DMS 273 (cell line): ENCODE measurements around the gene CHAD.
A peak's percentile ranks its signal among the peaks of the same experiment; 100 is the strongest.

Experiments used
- DNase-seq: peaks from one replicate; lab custom pipeline; 2025; ENCODE audit not compliant: unreplicated experiment; lab: John Stamatoyannopoulos, UW

Gene CHAD

DNA sequence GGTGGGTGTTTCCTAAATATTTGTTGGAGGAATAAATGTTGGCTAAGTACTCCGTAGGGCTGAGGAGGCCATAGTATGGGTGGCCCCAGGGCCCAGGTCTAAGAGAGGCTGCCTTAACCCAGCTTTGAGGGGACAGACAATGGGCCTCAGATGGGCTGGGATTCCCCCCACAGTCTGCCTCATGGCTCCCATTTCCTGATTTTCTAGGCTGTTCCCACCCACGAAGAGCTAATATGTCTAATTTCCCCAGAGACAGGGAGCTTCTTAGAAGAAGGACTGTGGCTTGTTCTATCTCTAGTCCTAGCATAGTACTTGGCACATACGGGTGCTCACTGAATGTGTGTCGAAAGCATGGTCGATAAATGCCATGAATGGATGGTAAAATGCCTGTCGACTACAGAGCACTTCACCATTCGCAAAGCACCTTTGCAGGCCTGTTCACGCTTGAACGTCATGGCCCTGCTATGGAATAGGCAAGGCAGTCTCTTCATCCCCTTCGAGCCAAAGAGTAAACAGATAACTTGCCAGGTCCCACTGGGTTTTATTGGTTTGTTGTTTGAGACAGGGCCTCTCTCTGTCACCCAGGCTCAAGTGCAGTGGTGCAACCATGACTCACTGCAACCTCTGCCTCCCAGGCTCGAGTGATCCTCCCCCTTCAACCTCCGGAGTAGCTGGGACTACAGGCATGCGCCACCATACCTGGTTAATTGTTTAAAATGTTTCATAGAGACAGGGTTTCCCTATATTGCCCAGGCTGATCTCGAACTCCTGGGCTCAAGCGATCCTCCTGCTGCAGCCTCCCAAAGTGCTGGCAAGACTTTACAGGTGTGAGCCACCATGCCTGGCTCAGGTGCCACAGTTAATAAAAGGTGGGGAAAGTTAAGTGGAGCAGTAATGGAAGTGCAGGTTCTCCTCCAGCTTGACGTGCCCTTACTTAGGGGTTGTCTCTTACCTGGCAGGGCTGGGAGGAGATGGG lies 9.7 kb downstream of the CHAD start:
- DNase-seq = no peak

DNA sequence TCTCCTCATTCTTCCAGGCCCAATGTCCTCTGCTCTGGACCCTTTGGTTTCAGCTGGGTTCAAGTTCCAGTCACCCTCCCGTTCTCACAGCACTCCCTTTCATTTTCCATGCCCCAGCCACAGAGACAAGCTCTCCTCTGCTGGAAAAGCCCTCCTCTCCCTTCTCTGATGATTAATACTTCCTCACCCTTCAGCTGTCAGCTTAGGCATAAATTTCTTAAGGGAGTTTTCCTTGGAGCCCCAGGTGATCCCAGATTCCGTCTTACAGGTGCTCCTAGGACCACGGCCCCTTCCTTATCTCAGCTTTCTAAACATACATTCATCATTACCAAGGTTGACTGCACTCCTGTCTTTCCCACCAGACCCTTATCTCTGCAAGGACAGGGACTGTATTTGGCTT lies 10.4 kb downstream of the CHAD start:
- no peak for DNase-seq

DNA sequence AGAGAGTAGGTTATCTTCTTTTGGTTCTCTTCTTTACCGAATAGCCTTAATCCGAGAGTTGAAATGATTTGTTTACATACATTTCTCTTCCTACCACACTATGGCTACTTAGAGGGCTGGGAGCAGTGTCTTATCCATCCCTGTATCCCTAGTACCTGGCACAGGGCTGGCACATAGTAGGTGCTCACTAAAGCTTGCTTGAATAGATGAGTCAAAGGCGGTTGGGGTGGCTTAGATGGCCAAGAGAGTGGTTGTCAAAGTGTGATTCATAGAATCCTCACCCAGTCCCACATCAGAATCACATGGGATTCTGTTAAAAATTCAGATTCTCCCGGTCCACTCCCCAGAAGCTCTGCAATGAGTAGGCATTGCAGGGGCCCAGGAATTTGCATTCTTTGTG lies 11.1 kb downstream of the CHAD start:
- no peak for DNase-seq

DNA sequence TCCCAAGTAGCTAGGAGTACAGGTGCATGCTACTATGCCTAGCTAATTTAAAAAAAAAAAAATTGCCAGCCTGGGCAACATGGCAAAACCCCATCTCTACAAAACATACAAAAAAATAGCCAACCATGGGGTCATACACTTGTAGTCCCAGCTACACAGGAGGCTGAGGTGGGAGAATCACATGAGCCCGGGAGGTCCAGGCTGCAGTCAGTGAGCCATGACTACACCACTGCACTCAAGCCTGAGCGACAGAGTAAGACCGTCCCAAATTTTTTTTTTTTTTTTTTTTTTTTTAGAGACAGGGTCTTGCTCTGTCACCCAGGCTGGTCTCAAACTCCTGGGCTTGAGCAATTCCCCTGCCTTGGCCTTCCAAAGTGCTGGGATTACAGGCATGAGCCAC lies 14.8 kb downstream of the CHAD start:
- no peak for DNase-seq

DNA sequence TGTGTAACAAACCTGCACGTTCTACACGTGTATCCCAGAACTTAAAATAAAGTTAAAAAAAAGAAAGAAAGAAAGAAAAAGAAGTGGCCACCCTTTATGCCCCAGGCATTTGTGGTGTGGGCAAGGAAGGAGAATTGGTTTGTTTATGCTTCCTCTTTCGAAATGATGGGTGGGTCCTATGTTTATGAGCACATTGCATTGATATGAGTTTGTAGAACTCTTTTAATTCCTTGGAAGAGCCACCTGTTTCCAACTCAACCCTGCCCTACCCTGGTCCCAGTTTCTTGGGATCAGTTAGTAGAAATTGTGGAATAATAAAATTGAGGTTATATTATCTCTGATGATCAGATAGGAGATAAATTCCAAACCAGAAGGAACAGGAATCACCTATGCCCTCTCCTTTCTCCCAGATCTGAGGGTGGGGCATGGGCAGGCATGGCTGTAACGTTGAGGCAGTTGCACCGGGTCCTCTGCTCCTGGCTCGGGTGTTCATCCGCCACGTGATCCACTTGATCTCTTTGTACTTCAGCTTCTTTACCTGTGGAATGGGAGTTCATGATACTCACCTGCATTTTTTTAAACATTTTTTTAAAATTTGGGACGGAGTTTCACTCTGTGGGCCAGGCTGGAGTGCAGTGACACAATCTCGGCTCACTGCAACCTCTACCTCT lies 15.9 kb downstream of the CHAD start:
- no peak for DNase-seq

DNA sequence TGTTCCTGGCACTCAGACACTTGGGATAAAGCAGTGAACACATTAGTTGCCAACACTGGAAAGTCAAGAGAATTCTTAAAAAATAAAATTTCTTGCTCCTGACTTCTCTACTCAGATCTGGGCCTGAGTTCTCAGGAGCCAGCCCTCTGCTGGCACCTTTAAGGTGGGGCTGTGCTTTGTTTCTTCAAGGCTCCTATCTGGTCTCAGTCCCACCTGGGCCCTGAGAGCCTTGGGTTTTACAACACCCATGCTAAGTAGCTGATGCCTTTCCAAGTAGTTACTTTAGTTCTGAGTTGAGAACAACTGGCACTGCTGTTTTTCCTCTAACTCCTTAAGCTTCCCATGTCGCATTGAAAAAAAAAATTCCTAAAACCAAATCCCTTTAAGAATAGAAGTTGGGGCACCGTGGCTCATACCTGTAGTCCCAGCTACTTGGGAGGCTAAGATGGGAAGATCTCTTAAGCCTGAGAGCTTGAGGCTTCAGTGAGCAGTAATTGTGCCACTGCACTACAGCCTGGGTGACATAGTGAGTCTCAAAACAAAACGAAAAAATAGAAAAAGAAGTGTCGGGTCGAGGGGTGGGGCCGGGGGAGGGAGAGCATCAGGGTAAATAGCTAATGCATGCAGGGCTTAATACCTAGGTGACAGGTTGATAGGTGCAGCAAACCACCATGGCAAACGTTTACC lies 16.6 kb downstream of the CHAD start:
- DNase-seq = no peak

DNA sequence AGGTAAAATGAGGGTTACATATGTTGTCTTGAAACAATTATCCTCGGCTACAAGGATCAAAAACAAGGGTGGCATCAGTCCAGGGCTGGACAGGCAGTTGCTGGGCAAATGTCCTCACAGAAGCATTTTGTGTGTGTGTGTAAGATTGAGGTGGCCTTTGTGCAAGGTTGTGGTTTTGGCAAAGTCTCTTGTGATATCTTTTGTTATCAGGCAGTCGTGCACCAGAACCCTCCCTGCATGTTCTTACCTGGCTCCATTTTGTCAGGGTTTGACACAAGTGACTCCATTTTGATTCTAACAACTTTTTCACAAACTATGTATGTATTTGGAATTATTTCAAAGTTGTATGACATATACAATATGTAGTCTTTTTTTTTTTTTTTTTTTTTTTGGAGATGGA lies 20.0 kb downstream of the CHAD start:
- no peak for DNase-seq

DNA sequence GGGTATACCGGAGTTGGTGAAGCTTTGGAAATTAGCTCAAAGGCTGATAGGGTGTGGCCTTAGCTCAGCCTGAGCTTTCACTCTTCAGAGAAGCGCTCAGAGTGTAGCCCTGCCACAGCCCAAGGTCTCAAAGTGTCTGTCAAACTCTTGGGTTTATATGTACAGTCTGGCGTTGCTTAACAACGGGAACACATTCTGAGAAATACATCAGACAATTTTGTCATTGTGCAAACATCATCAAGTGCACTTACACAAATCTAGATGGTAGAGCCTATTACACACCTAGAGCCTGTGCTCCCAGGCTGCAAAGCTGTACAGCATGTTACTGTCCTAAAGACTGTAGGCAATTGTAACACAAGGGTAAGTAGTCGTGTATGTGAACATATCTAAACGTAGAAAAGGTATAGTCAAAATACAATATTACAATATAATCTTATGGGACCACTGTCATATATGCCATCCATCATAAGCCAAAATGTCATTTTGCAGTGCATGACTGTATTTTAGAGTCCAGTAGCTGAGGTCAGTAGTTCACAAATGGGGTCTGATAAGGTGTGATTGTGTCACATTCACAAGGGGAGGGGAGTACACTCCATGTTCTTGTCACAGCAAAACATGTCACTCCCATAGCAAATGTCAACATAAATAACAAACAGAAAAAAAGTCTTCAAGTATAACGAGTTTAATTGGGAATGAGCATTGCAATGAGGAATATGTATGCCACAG lies 20.6 kb downstream of the CHAD start:
- DNase-seq = no peak

DNA sequence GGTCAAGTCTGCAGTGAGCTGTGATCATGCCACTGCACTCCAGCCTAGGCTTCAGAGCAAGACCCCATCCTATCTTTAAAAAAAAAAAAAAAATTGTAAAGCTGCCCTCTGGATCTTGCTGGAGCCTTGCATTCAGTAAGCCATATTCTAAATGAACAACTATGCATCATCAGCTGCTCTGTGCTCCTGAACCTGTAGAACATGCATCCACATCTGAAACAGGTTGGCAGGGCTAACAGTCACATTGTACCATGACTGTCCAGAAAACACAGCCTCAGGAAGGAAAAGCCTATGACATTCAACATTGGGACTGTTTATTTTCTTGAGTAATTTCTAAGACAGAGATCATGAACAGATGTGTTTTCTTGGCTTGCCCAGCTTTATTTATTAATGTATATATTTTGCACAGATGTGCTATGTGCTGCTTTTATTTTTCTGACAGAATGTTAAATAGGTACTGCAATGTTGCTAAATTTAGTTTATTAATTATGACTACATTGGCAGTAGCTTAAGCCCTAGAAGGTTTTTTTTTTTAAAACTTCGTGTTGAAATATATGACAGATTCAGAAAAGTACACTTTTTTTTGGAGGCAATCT lies 22.9 kb downstream of the CHAD start:
- no peak for DNase-seq

DNA sequence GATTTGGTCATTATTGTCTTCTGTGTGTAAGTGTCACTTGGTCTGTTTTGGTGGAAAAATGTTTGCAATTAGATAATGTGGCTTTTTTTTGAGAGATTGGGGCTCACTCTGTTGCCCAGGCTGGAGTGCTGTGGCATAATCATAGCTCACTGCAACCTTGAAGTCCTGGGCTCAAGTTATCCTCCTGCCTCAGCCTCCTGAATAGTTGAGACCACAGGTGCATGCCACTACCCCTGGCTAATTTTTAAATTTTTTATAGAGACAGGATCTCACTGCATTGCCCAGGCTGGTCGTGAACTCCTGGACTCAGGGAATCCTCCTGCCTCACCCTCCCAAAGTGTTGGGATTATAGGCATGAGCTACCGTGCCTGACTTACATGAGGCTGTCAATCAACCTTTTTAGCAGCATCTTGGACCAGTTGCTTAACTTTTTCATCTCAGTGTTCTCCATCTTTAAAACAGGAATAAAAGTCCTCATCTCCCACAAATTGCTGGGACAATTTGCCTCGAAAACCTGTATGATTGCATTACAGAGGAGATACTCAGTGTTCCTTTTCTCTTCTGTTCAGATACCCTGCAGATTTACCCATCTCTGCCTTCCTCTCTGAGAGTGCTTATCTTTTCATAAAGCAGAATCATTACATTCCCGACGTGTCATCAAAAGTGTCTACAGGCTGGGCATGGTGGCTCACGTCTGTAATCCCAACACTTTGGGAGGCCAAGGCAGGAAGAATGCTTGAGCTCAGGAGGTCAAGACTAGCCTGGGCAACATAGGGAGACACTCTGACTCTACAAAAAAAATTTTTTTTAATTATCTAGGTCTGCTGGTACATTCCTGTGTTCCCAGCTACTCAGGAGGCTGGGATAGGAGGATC lies 23.6 kb downstream of the CHAD start:
- DNase-seq = no peak

DNA sequence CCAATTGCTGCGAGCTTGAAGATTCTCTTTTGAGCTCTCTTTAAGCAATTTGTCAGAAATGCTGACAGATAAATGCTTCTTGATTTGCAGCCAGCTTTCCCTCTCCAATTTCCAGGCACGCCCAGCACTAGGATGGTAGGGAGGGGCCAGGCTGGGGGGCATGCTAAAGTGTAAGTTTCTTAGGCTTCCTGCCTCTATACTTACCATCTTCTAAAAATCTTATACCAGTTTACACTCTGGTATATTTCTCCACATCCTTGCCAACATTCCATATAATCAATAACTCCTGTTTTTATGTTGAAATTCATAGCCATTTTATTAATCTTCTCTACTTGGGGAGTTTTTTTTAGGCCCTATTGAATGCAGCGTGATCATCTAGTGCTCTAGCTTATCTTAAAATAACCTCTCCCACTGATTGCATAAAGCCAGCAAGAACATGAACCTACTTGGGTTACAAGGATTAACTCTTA lies 25.1 kb downstream of the CHAD start:
- DNase-seq = peak; percentile 82

DNA sequence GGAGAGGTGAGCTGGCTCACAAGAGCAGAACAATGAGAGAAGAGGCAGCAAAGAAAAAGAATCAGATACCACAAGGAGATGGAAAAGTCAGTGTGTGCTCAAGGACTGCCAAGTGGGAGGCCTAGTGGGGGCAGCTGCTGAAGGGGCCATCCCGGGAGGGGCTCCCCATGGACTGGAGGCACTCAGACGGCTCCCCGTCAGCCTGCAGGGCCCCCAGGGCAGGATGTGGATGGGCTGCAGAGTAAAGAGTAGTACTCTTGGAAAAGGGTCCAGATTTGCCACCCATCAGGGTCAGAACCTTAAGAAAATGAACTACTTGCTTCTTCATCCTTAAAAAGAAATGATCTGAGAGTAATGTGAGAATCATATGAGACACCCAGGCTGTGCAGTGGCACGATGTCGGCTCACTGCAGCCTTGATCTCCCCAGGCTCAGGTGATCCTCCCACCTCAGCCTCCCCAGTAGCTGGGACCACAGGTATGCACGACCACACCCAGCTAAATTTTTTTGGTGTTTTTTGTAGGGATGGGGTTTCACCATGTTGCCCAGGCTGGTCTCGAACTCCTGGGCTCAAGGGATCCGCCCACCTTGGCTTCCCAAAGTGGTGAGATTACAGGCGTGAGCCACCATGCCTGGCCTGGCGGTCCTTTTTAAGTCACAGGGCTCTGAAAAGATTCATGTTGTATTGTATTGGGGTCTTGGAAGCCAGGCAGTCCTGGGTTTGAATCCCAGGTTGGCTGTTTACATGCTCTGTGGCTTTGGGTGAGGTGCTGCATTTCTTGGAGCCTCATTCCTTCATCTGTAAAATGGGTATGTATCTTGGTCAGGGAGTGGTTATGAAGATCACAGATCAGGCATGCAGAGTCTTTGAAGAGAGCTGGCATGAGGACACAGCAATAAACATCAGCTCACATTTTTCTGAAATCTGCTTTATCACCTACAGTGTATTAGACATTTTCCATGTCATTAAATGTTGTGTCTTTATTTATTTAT lies 27.5 kb downstream of the CHAD start:
- DNase-seq = no peak

DNA sequence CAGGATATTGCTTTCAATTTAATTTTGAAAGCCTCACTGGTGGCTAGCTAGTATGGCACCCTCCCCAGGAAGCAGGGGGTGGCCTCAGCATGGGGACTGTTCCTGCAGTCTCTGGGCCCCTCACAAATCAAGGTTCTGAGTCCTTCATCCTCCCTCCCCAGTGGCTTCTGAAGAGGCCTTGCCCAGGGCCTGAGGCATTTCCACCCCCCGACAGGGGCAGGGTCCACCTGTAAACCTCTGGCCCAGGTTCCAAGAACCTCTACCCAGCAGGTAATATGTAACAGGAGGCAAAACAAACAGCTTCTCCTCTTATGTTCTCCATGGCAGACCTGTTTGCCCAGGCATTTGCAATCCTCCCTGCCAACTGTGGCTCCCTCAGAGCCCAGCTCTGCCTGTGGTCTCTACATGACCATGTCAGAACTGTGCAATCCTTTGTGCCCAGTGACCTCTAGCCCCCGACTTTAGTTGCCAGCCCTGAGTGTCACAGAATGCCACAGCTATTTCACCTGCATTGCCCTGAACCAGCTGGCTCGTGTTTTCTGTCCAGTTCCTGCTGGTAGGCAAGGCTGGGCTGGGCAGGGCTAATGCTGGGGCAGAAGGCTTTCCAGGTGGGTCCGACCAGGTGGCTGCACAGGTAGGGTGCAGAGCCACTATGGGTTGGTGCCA lies 28.4 kb downstream of the CHAD start:
- no peak for DNase-seq

DNA sequence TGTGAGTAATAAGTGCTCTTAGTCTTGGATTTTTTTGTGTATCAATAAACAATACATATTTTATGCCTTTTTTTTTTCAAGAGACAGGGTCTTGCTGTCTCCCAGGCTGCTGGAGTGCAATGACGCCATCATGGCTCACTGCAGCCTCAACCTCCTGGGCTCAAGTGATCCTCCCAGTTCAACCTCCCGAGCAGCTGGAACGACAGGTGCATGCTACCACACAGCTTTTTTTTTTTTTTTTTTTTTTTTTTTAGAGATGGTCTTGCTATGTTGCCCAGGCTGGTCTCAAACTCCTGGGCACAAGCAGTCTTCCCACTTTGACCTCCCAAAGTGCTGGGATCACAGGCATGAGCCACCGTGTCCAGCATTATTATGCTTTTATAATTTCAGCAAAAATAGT lies 29.7 kb downstream of the CHAD start:
- no peak for DNase-seq

DNA sequence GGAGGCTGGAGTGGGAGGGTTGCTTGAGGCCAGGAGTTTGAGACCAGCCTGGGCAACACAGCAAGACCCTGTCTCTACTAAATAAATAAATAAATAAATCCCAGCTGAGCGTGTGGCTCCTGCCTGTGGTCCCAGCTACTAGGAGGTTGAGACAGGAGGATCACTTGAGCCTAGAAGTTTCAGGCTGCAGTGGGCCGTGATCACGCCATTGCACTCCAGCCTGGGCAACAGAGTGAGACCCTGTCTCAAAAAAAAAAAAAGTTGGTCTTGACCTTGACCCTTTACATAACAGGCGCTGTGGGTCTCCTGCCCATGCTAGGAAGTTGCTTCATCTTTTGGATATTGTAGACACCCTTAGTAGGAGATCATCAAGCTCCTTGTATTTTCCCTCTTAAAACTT lies 31.3 kb downstream of the CHAD start:
- no peak for DNase-seq

DNA sequence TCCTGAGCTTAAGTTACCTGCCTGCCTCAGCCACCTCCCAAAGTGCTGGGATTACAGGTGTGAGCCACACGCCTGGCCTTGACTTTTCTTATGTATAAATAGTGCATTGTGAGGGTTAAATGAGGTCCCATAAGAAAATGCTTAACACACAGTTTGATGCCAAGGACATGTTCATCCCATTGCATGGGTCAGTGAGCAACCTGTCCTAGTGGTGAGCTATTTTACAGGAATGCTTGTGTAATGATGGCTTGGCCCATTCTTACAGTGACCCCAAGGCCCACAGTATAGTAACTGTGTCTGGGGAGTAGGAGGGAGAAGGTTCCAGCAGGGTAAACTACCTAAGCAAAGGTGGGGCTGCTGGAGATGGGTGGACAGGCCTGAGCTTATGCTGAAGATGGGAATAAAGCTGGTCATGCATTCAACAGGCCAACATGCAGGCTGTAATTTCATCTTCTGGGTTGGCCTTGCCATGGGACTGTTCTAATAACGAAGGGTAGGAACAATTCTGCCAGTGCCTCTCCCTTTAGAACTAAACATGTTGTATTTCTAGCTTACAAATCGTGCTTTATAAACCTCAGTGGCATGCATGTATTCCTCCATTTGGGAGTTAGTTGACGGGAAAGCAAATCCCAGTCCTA lies 36.4 kb downstream of the CHAD start:
- no peak for DNase-seq

DNA sequence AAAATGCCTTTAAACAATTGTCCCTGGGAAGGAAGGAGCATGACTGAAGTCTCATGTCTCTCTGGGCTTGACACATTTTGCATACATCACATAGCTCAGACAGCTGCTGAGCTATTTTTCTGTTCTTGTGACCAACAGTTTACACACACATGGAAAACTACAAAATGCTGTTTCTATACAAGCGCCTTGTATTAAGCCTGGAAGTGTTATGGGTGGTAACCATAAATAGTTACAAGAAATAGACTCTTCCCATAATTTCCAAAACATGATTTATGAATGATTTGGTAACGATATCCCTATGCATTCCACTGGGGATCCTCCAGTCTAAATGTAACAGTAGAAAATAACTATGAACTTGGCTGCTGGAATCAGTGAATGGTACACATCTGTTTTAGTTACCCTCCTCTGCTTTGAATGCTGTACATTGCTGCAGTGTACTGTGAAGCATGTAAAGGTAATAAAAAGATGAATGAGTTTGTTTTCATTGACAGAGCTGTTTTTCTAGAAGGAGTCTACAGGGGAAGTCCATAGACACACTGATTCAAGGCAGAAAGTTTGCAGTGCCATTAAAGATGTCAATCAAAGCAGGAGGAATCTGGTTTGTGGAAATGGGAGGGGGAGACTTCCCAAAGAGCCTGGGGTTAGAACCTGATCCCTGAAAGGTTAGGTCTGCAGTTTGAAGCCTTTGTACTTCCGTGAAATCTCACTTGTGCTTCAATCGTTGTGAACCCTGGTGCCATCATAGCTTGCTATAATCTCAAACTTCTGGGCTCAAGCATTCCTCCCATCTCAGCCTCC lies 37.7 kb downstream of the CHAD start:
- no peak for DNase-seq
